HK-2 (cell line): Measurements from ENCODE around the gene RTEL1.
"Not testable (repeated sequence)": the region's sequence is repeated elsewhere in the genome, so short reads cannot be mapped to it uniquely, and the experiment has no call there.

Source experiments
- DNase-seq: peaks from one replicate; pipeline ENCODE4 v3.0.0-alpha.2; 2018; ENCODE audit not compliant: unreplicated experiment

Gene RTEL1

GRCh38 chr20:63652192-63652980 lies 5.7 kb upstream of the RTEL1 start:
- no peak for DNase-seq

- peak; percentile 97 for DNase-seq
Measured at GRCh38 chr20:63653041-63653973, 4.8 kb upstream of the RTEL1 start, which contains the start of gene STMN3. STMN3 (minus strand) TSS chr20:63653424; CDS start chr20:63653345, 79 bp downstream.

GRCh38 chr20:63653974-63654668 lies 4.0 kb upstream of the RTEL1 start:
- no peak for DNase-seq

GRCh38 chr20:63655249-63655648 lies 2.9 kb upstream of the RTEL1 start:
- DNase-seq, result no peak

- DNase-seq, result no peak
Measured at GRCh38 chr20:63656451-63656850, 1.7 kb upstream of the RTEL1 start.

GRCh38 chr20:63657260-63657936 lies 714 bp upstream of the RTEL1 start:
- DNase-seq, result peak; percentile 73

GRCh38 chr20:63658749-63659187 lies 656 bp downstream of the RTEL1 start:
- DNase-seq, result no peak

- no peak for DNase-seq
Measured at GRCh38 chr20:63659370-63659769, 1.3 kb downstream of the RTEL1 start.

GRCh38 chr20:63660174-63660573 lies 2.1 kb downstream of the RTEL1 start:
- not testable (repeated sequence) for DNase-seq

- DNase-seq, result no peak
Measured at GRCh38 chr20:63660622-63661021, 2.5 kb downstream of the RTEL1 start.

GRCh38 chr20:63661108-63661507 lies 3.0 kb downstream of the RTEL1 start:
- no peak for DNase-seq

GRCh38 chr20:63661959-63662812 lies 4.1 kb downstream of the RTEL1 start:
- no peak for DNase-seq

GRCh38 chr20:63662813-63663189 lies 4.7 kb downstream of the RTEL1 start:
- DNase-seq, result no peak

GRCh38 chr20:63663332-63664066 lies 5.4 kb downstream of the RTEL1 start:
- DNase-seq, result no peak

GRCh38 chr20:63664143-63664851 lies 6.2 kb downstream of the RTEL1 start:
- no peak for DNase-seq

GRCh38 chr20:63664861-63665594 lies 6.9 kb downstream of the RTEL1 start:
- DNase-seq, result no peak

- no peak for DNase-seq
Measured at GRCh38 chr20:63665708-63666107, 7.6 kb downstream of the RTEL1 start.

GRCh38 chr20:63667858-63668257 lies 9.7 kb downstream of the RTEL1 start:
- DNase-seq, result no peak
